CD14-positive monocyte (primary cell): ENCODE results near the gene RFX7. TPM values are rescaled to one million over a fixed set of nuclear protein-coding genes. Genes with fewer than 3 reads are reported as not detected.

Experiments
- DNase-seq, 3 donors: peaks; one replicate each; pipeline ENCODE4 v3.0.0-alpha.2; 2011 to 2022
- H2AFZ ChIP-seq: 2 replicates; pipeline ENCODE4 v1.6.0; 2012; ENCODE audit warnings: mild to moderate bottlenecking, low read depth, low read length, inconsistent platforms; ENCODE audit not compliant: insufficient read depth, poor library complexity, severe bottlenecking
- H3K27ac ChIP-seq, 2 donors: 1 replicate in 1 of 2; 2 replicates in 1 of 2; pipeline ENCODE4 v1.5.1; 2012 to 2013; ENCODE audit warnings: low read length in 2 of 2, control low read depth in 1 of 2, inconsistent platforms in 1 of 2, low read depth in 1 of 2, mild to moderate bottlenecking in 1 of 2
- H3K27me3 ChIP-seq, 2 donors: one replicate each; pipeline versions ENCODE4 v1.6.0 to v1.6.1; 2011 to 2013; ENCODE audit warnings: low read length in 2 of 2; ENCODE audit not compliant: control insufficient read depth in 2 of 2, insufficient read depth in 2 of 2
- H3K36me3 ChIP-seq, 2 donors: replicated peaks in 1 of 2; 1 replicate in 1 of 2; 2 replicates in 1 of 2; pipeline versions ENCODE4 v1.5.1 to v1.6.1; 2012 to 2013; ENCODE audit warnings: low read length in 2 of 2, control low read depth in 1 of 2, inconsistent platforms in 1 of 2, mild to moderate bottlenecking in 1 of 2; ENCODE audit not compliant: insufficient read depth in 2 of 2, control insufficient read depth in 1 of 2
- H3K4me1 ChIP-seq, 2 donors: 1 replicate in 1 of 2; 2 replicates in 1 of 2; pipeline versions ENCODE4 v1.5.1 to v1.6.1; 2012 to 2013; ENCODE audit warnings: low read length in 2 of 2, control low read depth in 1 of 2, inconsistent platforms in 1 of 2, mild to moderate bottlenecking in 1 of 2, moderate library complexity in 1 of 2; ENCODE audit not compliant: insufficient read depth in 2 of 2, control insufficient read depth in 1 of 2
- H3K4me2 ChIP-seq: replicated peaks from 2 replicates; pipeline ENCODE3; 2012; ENCODE audit warnings: low read length, moderate library complexity, mild to moderate bottlenecking; ENCODE audit not compliant: poor library complexity, severe bottlenecking; ENCODE audit errors: extremely low read depth
- H3K4me3 ChIP-seq, 3 experiments: fragments of 200-600 bp in 1 of 3; sonication (generic) in 1 of 3; replicated peaks in 1 of 3; 1 replicate in 2 of 3; 2 replicates in 1 of 3; pipeline ENCODE4 v1.5.1; 2011 to 2013; ENCODE audit warnings: low read length in 3 of 3, mild to moderate bottlenecking in 3 of 3, control low read depth in 2 of 3, low read depth in 2 of 3, inconsistent platforms in 1 of 3, moderate library complexity in 1 of 3
- H3K79me2 ChIP-seq: 2 replicates; pipeline ENCODE4 v1.6.0; 2012; ENCODE audit warnings: mild to moderate bottlenecking, control low read depth, inconsistent platforms, low read length, moderate library complexity; ENCODE audit not compliant: insufficient read depth
- H3K9ac ChIP-seq: 2 replicates; pipeline ENCODE4 v1.6.0; 2017; ENCODE audit warnings: low read length, mild to moderate bottlenecking; ENCODE audit not compliant: insufficient read depth, poor library complexity, severe bottlenecking
- H3K9me3 ChIP-seq, 2 donors: replicated peaks in 1 of 2; 1 replicate in 1 of 2; 2 replicates in 1 of 2; pipeline versions ENCODE4 v1.5.1 to v1.6.1; 2012 to 2013; ENCODE audit warnings: low read length in 2 of 2, control low read depth in 1 of 2; ENCODE audit not compliant: control insufficient read depth in 1 of 2, insufficient read depth in 1 of 2
- H4K20me1 ChIP-seq: 2 replicates; pipeline ENCODE4 v1.6.0; 2012; ENCODE audit warnings: mild to moderate bottlenecking, low read length, control low read depth, moderate library complexity; ENCODE audit not compliant: insufficient read depth
- H3K27ac Mint-ChIP-seq, 7 donors: one replicate each; pipeline ENCODE4 v1.8.0; 2020; ENCODE audit warnings: mild to moderate bottlenecking in 7 of 7, mixed read lengths in 7 of 7, moderate library complexity in 6 of 7, inconsistent platforms in 2 of 7
- H3K27me3 Mint-ChIP-seq, 3 donors: one replicate each; pipeline ENCODE4 v1.8.0; 2021 to 2022; ENCODE audit warnings: low read depth in 3 of 3, mild to moderate bottlenecking in 3 of 3, mixed read lengths in 3 of 3, moderate library complexity in 3 of 3, inconsistent platforms in 1 of 3
- H3K36me3 Mint-ChIP-seq, 2 donors: one replicate each; pipeline ENCODE4 v1.8.0; 2020; ENCODE audit warnings: mixed read lengths in 2 of 2, inconsistent platforms in 1 of 2, mild to moderate bottlenecking in 1 of 2
- H3K4me1 Mint-ChIP-seq: one replicate; pipeline ENCODE4 v1.8.0; 2020; ENCODE audit warnings: mild to moderate bottlenecking, mixed read lengths
- H3K4me3 Mint-ChIP-seq, 2 donors: one replicate each; pipeline ENCODE4 v1.8.0; 2020; ENCODE audit warnings: mild to moderate bottlenecking in 2 of 2, mixed read lengths in 2 of 2, moderate library complexity in 1 of 2
- H3K9me3 Mint-ChIP-seq, 7 donors: one replicate each; pipeline ENCODE4 v1.8.0; 2020 to 2022; ENCODE audit warnings: mixed read lengths in 7 of 7, mild to moderate bottlenecking in 6 of 7, moderate library complexity in 6 of 7, inconsistent platforms in 2 of 7
- CTCF ChIP-seq: fragments of 200-600 bp; IDR thresholded peaks from one replicate; pipeline ENCODE4 v1.8.0; 2022; ENCODE audit warnings: antibody characterized with exemption, mild to moderate bottlenecking
- WGBS: methylation state at CpG from one replicate; pipeline ENCODE4 v1.1.5; 2013; ENCODE audit warnings: missing lambda C conversion rate; ENCODE audit not compliant: insufficient coverage; 5-methylcytosine and 5-hydroxymethylcytosine counted together
- intact Hi-C, 2 donors: fragments of 100-400 bp; cut with micrococcal nuclease; formaldehyde crosslinking; loops; one replicate each; pipeline versions ENCODE4 v1.15.0 to v1.15.1; 2023
- polyA plus RNA-seq, 3 donors: library from polyadenylated mRNA; depleted of rRNA in 1 of 3; unstranded in 2 of 3; stranded (reverse) in 1 of 3; fragments of 300-500 nt in 2 of 3; fragments of >200 nt in 1 of 3; fragmentation: Illumina TruSeq in 2 of 3; gene quantifications; 1 replicate in 2 of 3; 2 replicates in 1 of 3; pipeline ENCODE4 v1.2.3, GENCODE V29; 2012 to 2021

RFX7 gene
- polyA plus RNA-seq, 3 donors = 1.0 to 2.9 (median 1.2) TPM

- H2AFZ ChIP-seq = no peak overlapping the region
- no peak overlapping the region for H3K4me2 ChIP-seq
- Mint-ChIP-seq H3K4me1 (no peaks in the 10 kb centered on the region), H3K36me3 (peaks cover 44 to 68% of the 10 kb centered on the region in 2 donors), H3K27me3 (peaks cover 0 to 1% (median 0%) of the 10 kb centered on the region in 3 donors), H3K27ac (no peak overlapping the region), H3K4me3 (no peak overlapping the region), H3K9me3 (peaks cover 26 to 73% (median 44%) of the 10 kb centered on the region in 7 donors)
- no peak for TF ChIP-seq CTCF
- H3K4me1 ChIP-seq = no peaks in the 10 kb centered on the region
- H3K27me3 ChIP-seq = no peaks in the 10 kb centered on the region
- H3K9ac ChIP-seq = no peak overlapping the region
- no peaks in the 10 kb centered on the region for H3K79me2 ChIP-seq
- no peak for DNase-seq
- peaks cover 5 to 74% of the 10 kb centered on the region in 2 donors for H3K36me3 ChIP-seq
- intact Hi-C loops = no loop called here
- H3K4me3 ChIP-seq = no peak overlapping the region
- H4K20me1 ChIP-seq = no peaks in the 10 kb centered on the region
- no peak overlapping the region for H3K27ac ChIP-seq
- peaks cover 28 to 62% of the 10 kb centered on the region in 2 donors for H3K9me3 ChIP-seq
Measured at GRCh38 chr15:56126409-56126808, 117.3 kb downstream of the RFX7 start.

- Histone ChIP-seq H3K4me1 (no peaks in the 10 kb centered on the region), H4K20me1 (no peaks in the 10 kb centered on the region), H2AFZ (no peak overlapping the region), H3K27ac (no peak overlapping the region), H3K36me3 (peaks cover 0 to 55% of the 10 kb centered on the region in 2 donors), H3K27me3 (no peaks in the 10 kb centered on the region), H3K79me2 (no peaks in the 10 kb centered on the region), H3K9ac (no peak overlapping the region), H3K4me3 (no peak overlapping the region), H3K9me3 (peaks cover 28 to 64% of the 10 kb centered on the region in 2 donors), H3K4me2 (no peak overlapping the region)
- no peak for DNase-seq
- Mint-ChIP-seq H3K27ac (no peak overlapping the region), H3K4me1 (no peaks in the 10 kb centered on the region), H3K4me3 (no peak overlapping the region), H3K36me3 (peaks cover 30 to 47% of the 10 kb centered on the region in 2 donors), H3K9me3 (peaks cover 26 to 72% (median 47%) of the 10 kb centered on the region in 7 donors), H3K27me3 (peaks cover 0 to 2% (median 0%) of the 10 kb centered on the region in 3 donors)
- TF ChIP-seq CTCF = no peak
- no CpG with 5 or more reads among the region's 4 CpGs for WGBS
- intact Hi-C loops = no loop called here
Measured at GRCh38 chr15:56124391-56124790, 119.3 kb downstream of the RFX7 start.
